Loucy (cell line): ENCODE measurements around the gene HNF1B.

ENCODE experiments used
- H2AFZ ChIP-seq: fragments of 200-600 bp; sonication (generic); 2 replicates; pipeline ENCODE4 v1.6.0; 2016; ENCODE audit warnings: antibody characterized with exemption, mild to moderate bottlenecking, low read length, moderate library complexity
- H3F3A ChIP-seq: fragments of 200-600 bp; 2 replicates; pipeline ENCODE4 v1.6.0; 2016; ENCODE audit warnings: antibody characterized with exemption, low read depth, mild to moderate bottlenecking
- H3K27me3 ChIP-seq: fragments of 200-600 bp; sonication (generic); 2 replicates; pipeline ENCODE4 v1.6.1; 2014; ENCODE audit warnings: low read length, mild to moderate bottlenecking; ENCODE audit not compliant: insufficient read depth, poor library complexity, severe bottlenecking
- H3K36me3 ChIP-seq: fragments of 200-600 bp; sonication (generic); 2 replicates; pipeline ENCODE4 v1.6.1; 2016; ENCODE audit warnings: low read length; ENCODE audit not compliant: insufficient read depth
- H3K4me1 ChIP-seq: fragments of 200-600 bp; sonication (generic); 2 replicates; pipeline ENCODE4 v1.5.1; 2014; ENCODE audit warnings: low read length, mild to moderate bottlenecking; ENCODE audit not compliant: insufficient read depth, poor library complexity, severe bottlenecking
- H3K4me2 ChIP-seq: fragments of 200-600 bp; sonication (generic); 2 replicates; pipeline ENCODE4 v1.6.0; 2014; ENCODE audit warnings: antibody characterized with exemption, low read length, low read depth, mild to moderate bottlenecking; ENCODE audit not compliant: poor library complexity, severe bottlenecking
- H3K4me3 ChIP-seq: fragments of 200-600 bp; sonication (generic); 2 replicates; pipeline ENCODE4 v1.5.1; 2014; ENCODE audit warnings: low read length, mild to moderate bottlenecking, mixed read lengths; ENCODE audit not compliant: poor library complexity, severe bottlenecking
- H3K79me2 ChIP-seq: fragments of 200-600 bp; sonication (generic); 2 replicates; pipeline ENCODE4 v1.6.1; 2014; ENCODE audit warnings: low read length; ENCODE audit not compliant: insufficient read depth
- H3K9ac ChIP-seq: fragments of 200-600 bp; sonication (generic); 2 replicates; pipeline ENCODE4 v1.6.0; 2014; ENCODE audit warnings: mild to moderate bottlenecking, low read depth, low read length, moderate library complexity; ENCODE audit not compliant: poor library complexity, severe bottlenecking
- H3K9me2 ChIP-seq: fragments of 200-600 bp; sonication (generic); replicated peaks from 2 replicates; pipeline ENCODE4 v1.6.1; 2016; ENCODE audit warnings: low read depth, low read length, mixed read lengths
- H3K9me3 ChIP-seq: fragments of 200-600 bp; sonication (generic); 2 replicates; pipeline ENCODE4 v1.6.1; 2014; ENCODE audit warnings: mild to moderate bottlenecking, antibody characterized with exemption, low read length, low read depth; ENCODE audit not compliant: insufficient read depth
- H4K20me1 ChIP-seq: fragments of 200-600 bp; sonication (generic); 2 replicates; pipeline ENCODE4 v1.6.0; 2014; ENCODE audit warnings: antibody characterized with exemption, low read length, mild to moderate bottlenecking; ENCODE audit not compliant: insufficient read depth, poor library complexity, severe bottlenecking
- EZH2phosphoT487 ChIP-seq: fragments of 200-600 bp; IDR thresholded peaks from 2 replicates; pipeline ENCODE4 v1.6.1; 2018; ENCODE audit warnings: antibody characterized with exemption, mild to moderate bottlenecking, moderate library complexity, borderline replicate concordance
- TF ChIP-seq, protein P1 (sequence below): fragments of 200-600 bp; sonication (generic); conservative IDR thresholded peaks from 2 replicates; pipeline ENCODE4 v1.5.1; 2014; ENCODE audit warnings: mild to moderate bottlenecking, antibody characterized with exemption, low read length

The HNF1B gene

DNA sequence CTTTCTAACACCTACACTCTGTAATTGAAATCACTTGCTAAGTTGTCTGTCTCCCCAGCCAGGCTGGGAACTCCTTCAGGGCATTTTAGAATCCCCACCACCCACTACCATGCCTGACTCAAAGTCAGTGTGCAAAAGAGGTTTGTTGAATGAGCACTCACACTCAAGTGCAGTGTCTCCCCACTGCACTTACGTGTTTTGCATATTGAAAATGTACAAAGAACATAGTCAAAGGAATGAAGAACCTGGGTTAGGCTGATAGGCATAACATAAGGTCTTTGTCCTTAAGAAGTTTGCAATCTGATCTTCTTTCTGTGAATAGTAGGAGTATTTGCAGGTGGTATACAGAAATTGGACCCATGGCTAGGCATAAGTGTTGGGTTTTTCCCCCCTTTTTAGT, 67.8 kb downstream of the HNF1B start:
- no peak overlapping the region for H3K4me3 ChIP-seq
- H3K79me2 ChIP-seq: no peaks in the 10 kb centered on the region
- H3K4me1 ChIP-seq: peaks cover 17% of the 10 kb centered on the region
- peak overlapping the region; percentile 65 for H3K4me2 ChIP-seq
- TF ChIP-seq, protein P1, sequence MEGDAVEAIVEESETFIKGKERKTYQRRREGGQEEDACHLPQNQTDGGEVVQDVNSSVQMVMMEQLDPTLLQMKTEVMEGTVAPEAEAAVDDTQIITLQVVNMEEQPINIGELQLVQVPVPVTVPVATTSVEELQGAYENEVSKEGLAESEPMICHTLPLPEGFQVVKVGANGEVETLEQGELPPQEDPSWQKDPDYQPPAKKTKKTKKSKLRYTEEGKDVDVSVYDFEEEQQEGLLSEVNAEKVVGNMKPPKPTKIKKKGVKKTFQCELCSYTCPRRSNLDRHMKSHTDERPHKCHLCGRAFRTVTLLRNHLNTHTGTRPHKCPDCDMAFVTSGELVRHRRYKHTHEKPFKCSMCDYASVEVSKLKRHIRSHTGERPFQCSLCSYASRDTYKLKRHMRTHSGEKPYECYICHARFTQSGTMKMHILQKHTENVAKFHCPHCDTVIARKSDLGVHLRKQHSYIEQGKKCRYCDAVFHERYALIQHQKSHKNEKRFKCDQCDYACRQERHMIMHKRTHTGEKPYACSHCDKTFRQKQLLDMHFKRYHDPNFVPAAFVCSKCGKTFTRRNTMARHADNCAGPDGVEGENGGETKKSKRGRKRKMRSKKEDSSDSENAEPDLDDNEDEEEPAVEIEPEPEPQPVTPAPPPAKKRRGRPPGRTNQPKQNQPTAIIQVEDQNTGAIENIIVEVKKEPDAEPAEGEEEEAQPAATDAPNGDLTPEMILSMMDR: no peak
- H3K36me3 ChIP-seq: no peaks in the 10 kb centered on the region
- peaks cover 4% of the 10 kb centered on the region; the same call in 1 of the 2 replicates for H3K9me3 ChIP-seq
- H4K20me1 ChIP-seq: no peaks in the 10 kb centered on the region
- H2AFZ ChIP-seq: no peak overlapping the region
- H3K9ac ChIP-seq: no peak overlapping the region
- H3K9me2 ChIP-seq: no peaks in the 10 kb centered on the region
- H3F3A ChIP-seq: no peaks in the 10 kb centered on the region
- H3K27me3 ChIP-seq: no peaks in the 10 kb centered on the region

DNA sequence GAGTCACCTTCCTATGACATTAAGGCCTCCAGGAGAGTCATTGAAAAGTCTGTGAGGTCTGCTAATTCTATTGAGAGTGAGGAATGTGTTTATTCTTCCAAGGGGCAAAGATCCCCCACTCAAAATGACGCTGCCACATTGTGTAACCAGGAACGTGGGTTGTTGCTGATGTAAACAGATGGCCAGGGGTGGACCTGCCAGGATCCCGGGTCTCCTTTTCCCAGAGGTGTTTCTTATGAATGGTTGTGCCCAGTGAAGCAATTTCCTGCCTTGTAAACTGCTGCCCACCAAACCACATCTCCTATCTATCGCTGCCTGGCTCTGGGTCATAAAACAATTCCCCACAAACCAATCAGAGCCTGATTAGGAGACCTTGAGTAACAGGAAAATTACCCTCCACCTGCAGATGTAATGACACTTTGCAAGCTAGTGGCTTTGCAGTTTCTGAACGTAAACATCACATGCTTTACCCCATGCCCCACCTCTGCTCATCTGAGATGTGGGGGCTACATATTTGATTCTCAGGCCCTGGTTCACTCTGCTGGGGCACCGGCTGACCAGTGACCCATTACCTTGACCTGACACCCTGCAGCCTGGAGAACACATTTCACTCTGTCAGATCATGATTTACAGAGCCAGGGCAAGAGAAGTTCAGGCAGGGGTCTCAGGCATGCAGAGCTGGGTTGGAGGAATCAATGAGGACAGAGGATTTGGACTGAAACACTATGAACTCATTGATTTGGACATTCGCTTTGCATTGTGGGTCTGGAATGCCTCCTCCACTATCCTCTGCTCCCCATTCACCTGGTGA, 68.5 kb downstream of the HNF1B start:
- no peaks in the 10 kb centered on the region for H4K20me1 ChIP-seq
- no peak overlapping the region for H2AFZ ChIP-seq
- H3K9me3 ChIP-seq: peaks cover 4% of the 10 kb centered on the region; the same call in 1 of the 2 replicates
- peak overlapping the region; percentile 65 for H3K4me2 ChIP-seq
- H3K27me3 ChIP-seq: no peaks in the 10 kb centered on the region
- H3K36me3 ChIP-seq: no peaks in the 10 kb centered on the region
- H3K9ac ChIP-seq: no peak overlapping the region
- H3K4me1 ChIP-seq: peaks cover 17% of the 10 kb centered on the region
- no peaks in the 10 kb centered on the region for H3K79me2 ChIP-seq
- TF ChIP-seq, protein P1: no peak
- 0 out of 2 replicates have a peak, but pooled peaks have one; percentile 5 for TF ChIP-seq EZH2phosphoT487
- H3F3A ChIP-seq: no peaks in the 10 kb centered on the region
- no peaks in the 10 kb centered on the region for H3K9me2 ChIP-seq
- H3K4me3 ChIP-seq: peak overlapping the region; percentile 22

DNA sequence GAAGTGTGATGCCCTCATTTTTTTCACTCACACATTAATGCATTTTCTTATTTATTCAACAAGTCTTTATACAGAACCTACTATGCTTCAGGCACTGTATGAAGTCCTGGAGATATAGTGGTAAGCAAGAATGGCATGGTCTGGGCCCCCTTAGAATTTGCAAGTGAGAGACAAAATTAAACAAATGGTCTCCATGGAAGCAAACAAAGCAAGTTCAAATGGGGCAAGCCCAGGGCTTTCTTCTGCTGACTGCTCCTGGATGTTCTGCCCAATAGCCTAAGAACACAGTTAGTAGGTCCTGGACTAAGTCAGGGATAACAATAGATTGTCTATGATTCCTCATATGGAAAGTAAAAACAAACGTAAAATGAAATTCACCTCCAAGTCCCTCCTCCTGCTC, 70.3 kb downstream of the HNF1B start:
- Histone ChIP-seq H3K79me2 (no peaks in the 10 kb centered on the region), H3F3A (no peaks in the 10 kb centered on the region), H3K36me3 (no peaks in the 10 kb centered on the region), H3K27me3 (no peaks in the 10 kb centered on the region), H3K4me1 (peaks cover 17% of the 10 kb centered on the region), H4K20me1 (no peaks in the 10 kb centered on the region), H2AFZ (no peak overlapping the region), H3K9me3 (peaks cover 4% of the 10 kb centered on the region; the same call in 1 of the 2 replicates), H3K4me3 (no peak overlapping the region), H3K9ac (no peak overlapping the region), H3K9me2 (no peaks in the 10 kb centered on the region), H3K4me2 (no peak overlapping the region)
- TF ChIP-seq EZH2phosphoT487: no peak
- TF ChIP-seq, protein P1: no peak
